Measurements from ENCODE around the gene ZNF486.
"Not testable (repeated sequence)": the region's sequence is repeated elsewhere in the genome, so short reads cannot be mapped to it uniquely, and the experiment has no call there.

ZNF486 gene

GRCh38 chr19:20167020-20167644, at the start of gene ZNF486:
Gene ZNF486 (plus strand): TSS chr19:20167214. CDS start chr19:20167331, 117 bp downstream.
- TF ChIP-seq ZNF274 (IDR thresholded peaks at IDR 0.05; ENCODE audit: low read depth, low read length): no peak
- peak within 1 kb of the TSS; percentile 85 for H3K4me3 ChIP-seq (ENCODE audit: low read length)

GRCh38 chr19:20118064-20118839, 48.8 kb upstream of the ZNF486 start:
- not testable (repeated sequence) for H3K4me3 ChIP-seq (ENCODE audit: low read length)
- TF ChIP-seq ZNF274 (IDR thresholded peaks at IDR 0.05; ENCODE audit: low read depth, low read length): peak; percentile 80

- TF ChIP-seq ZNF274 (IDR thresholded peaks at IDR 0.05; ENCODE audit: low read depth, low read length): no peak
- H3K4me3 ChIP-seq (ENCODE audit: low read length): no peak overlapping the region
Measured at GRCh38 chr19:20124879-20125278, 42.1 kb upstream of the ZNF486 start.

GRCh38 chr19:20132933-20133332, 34.1 kb upstream of the ZNF486 start:
- H3K4me3 ChIP-seq (ENCODE audit: low read length): not testable (repeated sequence)

- H3K4me3 ChIP-seq (ENCODE audit: low read length): not testable (repeated sequence)
Measured at GRCh38 chr19:20137714-20138113, 29.3 kb upstream of the ZNF486 start.

- TF ChIP-seq ZNF274 (IDR thresholded peaks at IDR 0.05; ENCODE audit: low read depth, low read length): no peak
- H3K4me3 ChIP-seq (ENCODE audit: low read length): no peak overlapping the region
Measured at GRCh38 chr19:20151617-20152145, 15.3 kb upstream of the ZNF486 start.

- not testable (repeated sequence) for H3K4me3 ChIP-seq (ENCODE audit: low read length)
Measured at GRCh38 chr19:20152506-20152905, 14.5 kb upstream of the ZNF486 start.

- no peak overlapping the region for H3K4me3 ChIP-seq (ENCODE audit: low read length)
- TF ChIP-seq ZNF274 (IDR thresholded peaks at IDR 0.05; ENCODE audit: low read depth, low read length): no peak
Measured at GRCh38 chr19:20153281-20153680, 13.7 kb upstream of the ZNF486 start.

GRCh38 chr19:20154636-20155035, 12.4 kb upstream of the ZNF486 start:
- no peak for TF ChIP-seq ZNF274 (IDR thresholded peaks at IDR 0.05; ENCODE audit: low read depth, low read length)
- H3K4me3 ChIP-seq (ENCODE audit: low read length): no peak overlapping the region

GRCh38 chr19:20162821-20163220, 4.2 kb upstream of the ZNF486 start:
- H3K4me3 ChIP-seq (ENCODE audit: low read length): no peak overlapping the region
- no peak for TF ChIP-seq ZNF274 (IDR thresholded peaks at IDR 0.05; ENCODE audit: low read depth, low read length)

GRCh38 chr19:20164456-20164855, 2.6 kb upstream of the ZNF486 start:
- no peak overlapping the region for H3K4me3 ChIP-seq (ENCODE audit: low read length)
- TF ChIP-seq ZNF274 (IDR thresholded peaks at IDR 0.05; ENCODE audit: low read depth, low read length): no peak

GRCh38 chr19:20165971-20166592, 932 bp upstream of the ZNF486 start:
- no peak overlapping the region for H3K4me3 ChIP-seq (ENCODE audit: low read length)
- no peak for TF ChIP-seq ZNF274 (IDR thresholded peaks at IDR 0.05; ENCODE audit: low read depth, low read length)

- TF ChIP-seq ZNF274 (IDR thresholded peaks at IDR 0.05; ENCODE audit: low read depth, low read length): no peak
- H3K4me3 ChIP-seq (ENCODE audit: low read length): peak overlapping the region; percentile 85
Measured at GRCh38 chr19:20167651-20168122, 673 bp downstream of the ZNF486 start.

- no peak overlapping the region for H3K4me3 ChIP-seq (ENCODE audit: low read length)
- TF ChIP-seq ZNF274 (IDR thresholded peaks at IDR 0.05; ENCODE audit: low read depth, low read length): no peak
Measured at GRCh38 chr19:20171285-20171684, 4.3 kb downstream of the ZNF486 start.

GRCh38 chr19:20175848-20176247, 8.8 kb downstream of the ZNF486 start:
- not testable (repeated sequence) for H3K4me3 ChIP-seq (ENCODE audit: low read length)

GRCh38 chr19:20179956-20180355, 12.9 kb downstream of the ZNF486 start:
- H3K4me3 ChIP-seq (ENCODE audit: low read length): not testable (repeated sequence)

Data from GM08714 (cell line).